NB4 (cell line): Measurements from ENCODE around the gene ABHD1.
"Not testable (repeated sequence)": the region's sequence is repeated elsewhere in the genome, so short reads cannot be mapped to it uniquely, and the experiment has no call there.

Experiments used
- DNase-seq: peaks from one replicate; pipeline ENCODE4 v3.0.0; 2010; ENCODE audit warnings: low read depth
- H3K4me3 ChIP-seq: one replicate; pipeline ENCODE4 v1.5.1; 2011; ENCODE audit warnings: mild to moderate bottlenecking, low read depth, low read length, moderate library complexity
- MYC ChIP-seq: IDR thresholded peaks from 2 replicates; pipeline ENCODE4 v1.6.1; 2011; ENCODE audit warnings: low read depth, low read length
- POLR2A ChIP-seq: IDR thresholded peaks from 2 replicates; pipeline ENCODE4 v1.6.1; 2011; ENCODE audit warnings: mild to moderate bottlenecking; ENCODE audit not compliant: insufficient read length; ENCODE audit errors: extremely low read depth
- TF ChIP-seq, protein P1 (sequence below): IDR thresholded peaks from 2 replicates; pipeline ENCODE4 v1.6.1; 2011; ENCODE audit warnings: low read depth, low read length
- TF ChIP-seq, protein P2 (sequence below): IDR thresholded peaks from one replicate; pipeline ENCODE4 v1.5.1; 2012; ENCODE audit warnings: low read depth, low read length

ABHD1 gene

DNA sequence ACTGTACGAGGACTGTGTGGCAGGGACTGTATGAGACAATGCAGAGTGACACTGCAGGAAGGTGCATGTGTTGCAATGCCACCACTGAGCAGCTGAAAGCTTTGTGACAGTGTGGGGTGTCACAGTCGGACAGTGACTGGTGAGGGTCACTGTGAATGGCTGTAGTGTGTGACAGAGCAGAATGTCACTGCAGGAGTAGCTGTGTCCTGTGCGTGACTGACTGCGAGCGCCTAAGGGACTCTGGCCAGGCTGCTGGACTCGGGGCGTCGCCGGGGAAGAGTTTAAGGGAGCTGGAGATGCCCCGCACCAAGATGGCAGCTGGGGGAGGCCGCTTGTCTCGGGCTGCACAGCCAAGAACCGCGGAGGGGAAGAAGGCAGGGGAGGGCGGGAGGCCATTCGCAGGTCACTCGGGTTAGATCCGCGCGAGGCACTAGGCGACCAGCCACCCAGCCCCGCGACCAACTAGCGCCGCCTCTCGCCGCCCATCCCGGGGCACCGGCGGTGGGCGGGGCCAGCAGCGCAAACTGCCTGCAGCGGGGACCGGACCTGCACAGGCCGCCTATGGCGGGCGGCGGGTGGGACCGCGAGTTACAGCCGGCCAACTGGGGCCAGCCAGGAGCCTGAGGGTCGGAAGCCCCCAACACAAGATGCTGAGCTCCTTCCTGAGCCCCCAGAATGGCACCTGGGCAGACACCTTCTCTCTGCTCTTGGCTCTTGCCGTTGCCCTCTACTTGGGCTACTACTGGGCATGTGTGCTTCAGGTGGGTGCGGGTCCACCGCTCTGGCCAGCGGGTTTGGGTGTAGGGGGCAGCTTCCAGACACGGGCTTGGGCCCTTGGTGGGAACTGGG is at the start of gene ABHD1:
Gene ABHD1 (plus strand): TSS at position 514 of the 849 bp plus-strand sequence. CDS start 134 bp downstream, at position 648.
- H3K4me3 ChIP-seq, result peak within 1 kb of the TSS; percentile 58
- TF ChIP-seq, protein P1, sequence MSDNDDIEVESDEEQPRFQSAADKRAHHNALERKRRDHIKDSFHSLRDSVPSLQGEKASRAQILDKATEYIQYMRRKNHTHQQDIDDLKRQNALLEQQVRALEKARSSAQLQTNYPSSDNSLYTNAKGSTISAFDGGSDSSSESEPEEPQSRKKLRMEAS, result no peak; the same call in 1 of the 2 replicates
- TF ChIP-seq POLR2A (no peak), MYC (no peak)
- TF ChIP-seq, protein P2, sequence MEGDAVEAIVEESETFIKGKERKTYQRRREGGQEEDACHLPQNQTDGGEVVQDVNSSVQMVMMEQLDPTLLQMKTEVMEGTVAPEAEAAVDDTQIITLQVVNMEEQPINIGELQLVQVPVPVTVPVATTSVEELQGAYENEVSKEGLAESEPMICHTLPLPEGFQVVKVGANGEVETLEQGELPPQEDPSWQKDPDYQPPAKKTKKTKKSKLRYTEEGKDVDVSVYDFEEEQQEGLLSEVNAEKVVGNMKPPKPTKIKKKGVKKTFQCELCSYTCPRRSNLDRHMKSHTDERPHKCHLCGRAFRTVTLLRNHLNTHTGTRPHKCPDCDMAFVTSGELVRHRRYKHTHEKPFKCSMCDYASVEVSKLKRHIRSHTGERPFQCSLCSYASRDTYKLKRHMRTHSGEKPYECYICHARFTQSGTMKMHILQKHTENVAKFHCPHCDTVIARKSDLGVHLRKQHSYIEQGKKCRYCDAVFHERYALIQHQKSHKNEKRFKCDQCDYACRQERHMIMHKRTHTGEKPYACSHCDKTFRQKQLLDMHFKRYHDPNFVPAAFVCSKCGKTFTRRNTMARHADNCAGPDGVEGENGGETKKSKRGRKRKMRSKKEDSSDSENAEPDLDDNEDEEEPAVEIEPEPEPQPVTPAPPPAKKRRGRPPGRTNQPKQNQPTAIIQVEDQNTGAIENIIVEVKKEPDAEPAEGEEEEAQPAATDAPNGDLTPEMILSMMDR, result no peak
- DNase-seq, result peak; percentile 69

DNA sequence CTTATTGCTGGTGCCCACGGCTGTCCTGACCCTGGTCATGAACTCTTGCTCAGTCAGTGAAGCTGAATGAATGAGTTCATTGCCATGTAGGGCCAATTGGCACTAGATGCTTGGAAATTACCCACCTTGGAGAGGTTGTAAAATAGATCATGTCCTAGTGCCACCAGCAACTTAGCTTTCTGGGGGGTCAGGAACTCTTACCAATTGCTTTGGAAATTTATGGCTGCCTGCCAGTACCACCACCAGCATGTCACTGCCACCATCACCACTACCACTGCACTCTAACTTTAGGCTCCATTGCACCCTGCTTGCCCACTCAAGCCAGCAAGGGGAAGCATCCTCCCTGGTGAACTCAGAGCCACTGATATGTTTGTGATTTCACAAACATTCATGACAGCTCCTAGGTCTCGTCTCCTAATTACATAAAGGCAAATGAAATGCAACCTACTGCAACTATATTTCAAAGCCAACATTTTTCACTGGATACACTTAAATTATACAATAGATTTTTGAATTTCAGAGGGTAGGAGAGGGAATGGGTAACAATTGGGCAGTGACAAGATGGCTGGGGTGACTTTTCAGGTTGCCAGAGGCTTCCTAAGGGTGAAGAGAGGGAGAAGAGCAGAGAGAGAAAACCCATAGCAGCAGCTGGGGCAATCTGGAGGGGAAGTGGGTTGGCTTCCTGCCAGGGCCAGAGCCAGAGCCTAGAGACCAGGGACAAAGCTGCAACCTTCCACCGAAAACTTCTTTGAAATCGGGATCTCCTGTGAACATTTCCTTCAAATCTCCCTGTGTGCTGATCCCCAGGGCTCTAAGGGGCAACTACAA is 48.7 kb upstream of the ABHD1 start:
- DNase-seq, result peak; percentile 84
- H3K4me3 ChIP-seq, result no peak overlapping the region
- TF ChIP-seq POLR2A, result no peak
- TF ChIP-seq, protein P1, result no peak
- TF ChIP-seq, protein P2, result no peak
- no peak for TF ChIP-seq MYC

DNA sequence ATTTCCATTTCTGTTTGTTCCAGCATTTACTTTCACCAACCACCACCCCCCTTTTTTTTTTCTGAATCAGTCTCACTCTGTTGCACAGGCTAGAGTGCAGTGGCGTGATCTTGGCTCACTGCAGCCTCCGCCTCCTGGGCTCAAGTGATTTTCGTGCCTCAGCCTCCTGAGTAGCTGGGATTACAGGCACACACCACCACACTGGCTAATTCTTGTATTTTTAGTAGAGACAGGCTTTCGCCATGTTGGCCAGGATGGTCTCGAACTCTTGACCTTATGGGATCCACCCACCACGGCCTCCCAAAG is 48.1 kb upstream of the ABHD1 start:
- not testable (repeated sequence) for DNase-seq, H3K4me3 ChIP-seq

DNA sequence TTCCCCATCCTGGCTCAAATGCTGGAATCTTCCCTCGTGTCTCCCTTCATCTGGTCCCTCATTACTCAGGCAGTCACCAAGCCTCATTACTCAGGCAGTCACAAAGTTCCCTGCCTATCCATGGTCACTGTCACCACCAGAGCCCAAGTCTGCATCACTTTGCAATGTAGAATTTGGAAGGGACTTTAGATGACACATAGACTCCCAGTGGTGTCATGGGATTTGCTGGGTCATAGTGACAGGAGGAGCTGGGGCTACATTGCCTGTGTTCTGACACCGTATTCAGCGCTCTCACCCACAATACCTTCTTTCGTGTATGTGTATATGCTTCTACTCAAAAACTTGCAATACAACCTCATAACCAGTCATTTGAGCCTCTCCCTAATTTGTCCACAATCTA is 47.3 kb upstream of the ABHD1 start:
- TF ChIP-seq, protein P2, result no peak
- TF ChIP-seq, protein P1, result no peak
- TF ChIP-seq MYC (no peak), POLR2A (no peak)
- DNase-seq, result no peak
- H3K4me3 ChIP-seq, result no peak overlapping the region

DNA sequence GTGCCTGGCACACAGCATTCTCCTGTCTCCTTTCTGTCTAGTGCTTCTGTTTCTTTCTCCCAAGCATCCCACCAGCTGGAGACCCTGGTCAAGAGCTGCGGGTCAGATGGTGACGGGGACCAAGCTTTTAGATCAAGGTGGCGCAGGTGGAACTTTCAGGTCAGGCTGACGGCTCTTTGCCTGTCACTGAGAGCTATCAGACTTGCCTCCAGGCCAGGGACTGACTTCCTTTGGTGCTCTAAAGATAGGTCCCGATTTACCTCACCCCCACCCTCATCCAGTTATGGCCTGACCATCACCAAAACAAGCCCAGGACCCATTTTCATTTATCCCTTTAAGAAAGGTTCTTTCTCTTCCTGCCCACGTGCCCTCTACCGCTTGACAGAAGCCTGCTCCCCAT is 46.4 kb upstream of the ABHD1 start:
- no peak for DNase-seq
- no peak overlapping the region for H3K4me3 ChIP-seq
- TF ChIP-seq POLR2A (no peak), MYC (no peak)
- TF ChIP-seq, protein P1, result no peak
- TF ChIP-seq, protein P2, result no peak
